B cell (primary cell): ENCODE data around the gene TTLL8.

Experiments
- CTCF ChIP-seq: fragments of 200-600 bp; IDR thresholded peaks from one replicate; pipeline ENCODE4 v1.8.0; 2022; ENCODE audit warnings: antibody characterized with exemption, mild to moderate bottlenecking
- EZH2 ChIP-seq: IDR thresholded peaks from 2 replicates; pipeline ENCODE4 v1.6.1; 2012; ENCODE audit warnings: borderline replicate concordance, low read depth, mild to moderate bottlenecking, moderate library complexity, low read length; ENCODE audit not compliant: insufficient read depth, poor library complexity, severe bottlenecking

GRCh38 chr22:50048061-50048765 is 9.9 kb downstream of the TTLL8 start:
- TF ChIP-seq CTCF: no peak
- no peak for TF ChIP-seq EZH2
